GM12878 (cell line): ENCODE results near the gene CAPZB. TPM values are rescaled to one million over a fixed set of nuclear protein-coding genes. Genes with fewer than 3 reads are reported as not detected.

Experiments
- ATAC-seq: fragments of 200-7000 bp; cut with Tn5 transposase; 3 replicates; pipeline ENCODE4 v1.9.1; 2020; ENCODE audit warnings: mild to moderate bottlenecking, moderate library complexity
- BruUV-seq: library from RNA; stranded (reverse); fragments of 400-500 nt; replicated peaks from 2 replicates; lab custom pipeline; 2021; lab: Mats Ljungman, UMichigan
- CTCF ChIA-PET: fragments of 300-600 bp; sonication (Branson Sonifier 250); formaldehyde crosslinking; extraction: SDS; loops from one replicate; lab custom pipeline; 2021; ENCODE audit warnings: inconsistent platforms; lab: Yijun Ruan, JAX
- POLR2A ChIA-PET: fragments of 350-600 bp; formaldehyde crosslinking; extraction: SDS; loops from one replicate; lab custom pipeline; 2021; ENCODE audit warnings: inconsistent platforms; lab: Charles Lee
- RAD21 ChIA-PET: fragments of 300-600 bp; sonication (Branson Sonifier 250); formaldehyde crosslinking; loops from one replicate; lab custom pipeline; 2023; ENCODE audit warnings: antibody characterized with exemption; ENCODE audit not compliant: unreplicated experiment; lab: Charles Lee
- SMC1A ChIA-PET: fragments of 300-600 bp; sonication (Branson Sonifier 250); formaldehyde crosslinking; loops from one replicate; lab custom pipeline; 2023; ENCODE audit not compliant: unreplicated experiment, uncharacterized antibody; lab: Charles Lee
- DNase-seq: peaks from one replicate; pipeline ENCODE4 v3.0.0-alpha.2; 2011; ENCODE audit warnings: low read depth, low spot score
- FAIRE-seq: peaks from 3 replicates; lab custom pipeline; 2011; peaks lifted over from hg19 to GRCh38; lab: Jason Lieb, UNC
- H2AFZ ChIP-seq: 2 replicates; pipeline ENCODE4 v1.6.0; 2011; ENCODE audit warnings: low read depth, low read length, control low read depth; ENCODE audit not compliant: control insufficient read depth
- H3K27ac ChIP-seq: 2 replicates; pipeline ENCODE4 v1.5.1; 2011; ENCODE audit warnings: control low read depth; ENCODE audit not compliant: control insufficient read depth, insufficient read depth
- H3K27me3 ChIP-seq, 2 experiments: replicated peaks in 1 of 2; 2 replicates each; pipeline versions ENCODE4 v1.6.0 to v1.6.1; 2011; ENCODE audit warnings: low read length in 1 of 2; ENCODE audit not compliant: control insufficient read depth in 2 of 2, insufficient read depth in 2 of 2
- H3K36me3 ChIP-seq, 2 experiments: 2 replicates each; pipeline ENCODE4 v1.5.1; 2011; ENCODE audit warnings: low read length in 1 of 2; ENCODE audit not compliant: control insufficient read depth in 2 of 2, insufficient read depth in 2 of 2
- H3K4me1 ChIP-seq: 2 replicates; pipeline ENCODE4 v1.6.1; 2011; ENCODE audit warnings: mild to moderate bottlenecking, low read length, moderate library complexity, mixed read lengths; ENCODE audit not compliant: control insufficient read depth, insufficient read depth
- H3K4me2 ChIP-seq: 2 replicates; pipeline ENCODE4 v1.6.0; 2011; ENCODE audit warnings: control low read depth; ENCODE audit not compliant: control insufficient read depth, insufficient read depth
- H3K4me3 ChIP-seq: fragments of 200-600 bp; sonication (generic); 2 replicates; pipeline ENCODE4 v1.5.1; 2016
- H3K79me2 ChIP-seq: 2 replicates; pipeline ENCODE4 v1.6.0; 2011; ENCODE audit warnings: low read length; ENCODE audit not compliant: control insufficient read depth, insufficient read depth
- H3K9ac ChIP-seq: 2 replicates; pipeline ENCODE4 v1.8.0; 2011; ENCODE audit warnings: low read length, control low read depth, mixed read lengths; ENCODE audit not compliant: control insufficient read depth, insufficient read depth
- H3K9me3 ChIP-seq: replicated peaks from 3 replicates; pipeline ENCODE4 v1.5.1; 2011; ENCODE audit warnings: mild to moderate bottlenecking, low read length; ENCODE audit not compliant: control insufficient read depth, insufficient read depth
- H4K20me1 ChIP-seq: 2 replicates; pipeline ENCODE4 v1.6.0; 2011; ENCODE audit not compliant: control insufficient read depth, insufficient read depth
- NFIC ChIP-seq: IDR thresholded peaks from 2 replicates; pipeline ENCODE4 v1.6.1; 2012; ENCODE audit warnings: low read depth, mild to moderate bottlenecking, inconsistent platforms, low read length, moderate library complexity
- REST ChIP-seq: IDR thresholded peaks from 2 replicates; pipeline ENCODE4 v1.6.1; 2012; ENCODE audit warnings: mild to moderate bottlenecking, low read depth, low read length
- WGBS: methylation state at CpG from one replicate; pipeline ENCODE4 v1.1.6; 2016; ENCODE audit warnings: low lambda C conversion rate; ENCODE audit not compliant: insufficient replicate concordance, insufficient coverage; ENCODE audit errors: missing lambda C conversion rate; 5-methylcytosine and 5-hydroxymethylcytosine counted together
- in situ Hi-C: fragments of 300-500 bp; cut with MboI; formaldehyde crosslinking; loops from 9 replicates; pipeline ENCODE4 v1.14.3; 2018; ENCODE audit warnings: mixed read lengths
- intact Hi-C: fragments of 100-400 bp; cut with micrococcal nuclease; formaldehyde crosslinking; loops from one replicate; pipeline ENCODE4 v1.14.2; 2022; ENCODE audit not compliant: unreplicated experiment
- polyA plus RNA-seq, 11 experiments: library from polyadenylated mRNA; depleted of rRNA in 4 of 11; unstranded in 6 of 11; stranded (reverse) in 5 of 11; fragments of >200 nt; fragmentation: Nextera tagmentation in 4 of 11; fragmentation: Illumina TruSeq in 1 of 11; extraction: Ambion mirVana in 4 of 11; extraction: Trizol in 1 of 11; gene quantifications; 1 replicate in 1 of 11; 2 replicates in 10 of 11; pipeline versions ENCODE4 v1.2.1 to v1.2.3, GENCODE V29; 2011 to 2016; ENCODE audit warnings: inconsistent platforms in 2 of 11, missing spikeins in 2 of 11, low read depth in 1 of 11
- total RNA-seq, 4 experiments: library from RNA; depleted of rRNA in 3 of 4; stranded (reverse); fragments of >200 nt in 3 of 4; fragmentation: Illumina TruSeq in 1 of 4; extraction: Trizol in 1 of 4; gene quantifications; 2 replicates each; pipeline versions ENCODE4 v1.2.1 to v1.2.3, GENCODE V29; 2013 to 2021

The CAPZB gene
- total and polyA plus RNA-seq, 10 of the 15 experiments (the other 5 are each of a cell fraction or from before 2014, with no cell fraction given) = 104 to 454 (median 213) TPM

GRCh38 chr1:19374926-19375325 lies 110.4 kb downstream of the CAPZB start:
- Histone ChIP-seq H2AFZ (no peak overlapping the region), H3K36me3 (peaks cover 22 to 48% of the 10 kb centered on the region in 2 experiments), H3K9ac (no peak overlapping the region), H3K9me3 (no peaks in the 10 kb centered on the region), H3K27ac (no peak overlapping the region), H3K4me1 (no peaks in the 10 kb centered on the region), H3K4me2 (no peak overlapping the region), H4K20me1 (peaks cover 3% of the 10 kb centered on the region; the same call in 1 of the 2 replicates)
- no peak for ATAC-seq
- ChIA-PET SMC1A (interaction anchor here (0.8 kb wide), 1 partner anchor 264 kb away, joined by 3 read pairs; no protein-coding TSS in a partner anchor), POLR2A (no interaction called here), RAD21 (no interaction called here)
- BruUV-seq = no TSS peak
- in situ Hi-C loops (no loop called here), intact Hi-C loops (no loop called here)
- FAIRE-seq = no peak
- 83% methylated on average over 8 of the region's 8 CpGs for WGBS
- no peak for DNase-seq
- TF ChIP-seq NFIC (no peak), REST (no peak)
- TF ChIP-seq, all 136 proteins: peak for 0
- H3K27me3 ChIP-seq = no peaks in the 10 kb centered on the region
- CTCF ChIA-PET = interaction anchor here (1.2 kb wide), 1 partner anchor 207 kb away, joined by 4 read pairs; no protein-coding TSS in a partner anchor
- no peak overlapping the region for H3K4me3 ChIP-seq
- no peaks in the 10 kb centered on the region for H3K79me2 ChIP-seq
